ENCODE data around the gene SMC1B. TPM values are rescaled to one million over a fixed set of nuclear protein-coding genes. Genes with fewer than 3 reads are reported as not detected.
A peak's percentile ranks its signal among the peaks of the same experiment; 100 is the strongest.

Gene SMC1B
- total RNA-seq, 4 donors from 2014 or later, result not detected

GRCh38 chr22:45398214-45398613, 15.2 kb downstream of the SMC1B start:
- Histone ChIP-seq H3K36me3 (no peaks in the 10 kb centered on the region), H3K27ac (no peak overlapping the region), H3K4me1 (no peaks in the 10 kb centered on the region), H3K27me3 (no peaks in the 10 kb centered on the region), H3K9me3 (no peaks in the 10 kb centered on the region), H3K4me3 (no peak overlapping the region)
- no peak for TF ChIP-seq EP300 (IDR thresholded peaks at IDR 0.05; ENCODE audit: low read depth)
- TF ChIP-seq POLR2A (IDR thresholded peaks at IDR 0.05), result no peak
- TF ChIP-seq CTCF (IDR thresholded peaks at IDR 0.05), result no peak
- TF ChIP-seq POLR2AphosphoS5 (IDR thresholded peaks at IDR 0.05), result no peak
- in situ Hi-C loops (cut with MboI; ENCODE audit: low pct_ligation_motif_present in 1 of 4, low pct_unique_long_range_greater_than_20kb in 1 of 4, low sequenced_read_pairs in 3 of 4) (no loop called here), intact Hi-C loops (cut with DNase I; ENCODE audit: low total_unique reads) (no loop called here)
- 87% methylated on average over 13 of the region's 13 CpGs; no CpG with 5 or more reads in 1 of the 2 donors for WGBS, 2 donors (ENCODE audit: low coverage in 1 of 2)
- no peak for DNase-seq

- no peak for DNase-seq
- peak in 1 of 5 experiments; percentile 22 for TF ChIP-seq CTCF (IDR thresholded peaks at IDR 0.05)
- no peak for TF ChIP-seq POLR2AphosphoS5 (IDR thresholded peaks at IDR 0.05)
- no peak for TF ChIP-seq EP300 (IDR thresholded peaks at IDR 0.05; ENCODE audit: low read depth)
- Histone ChIP-seq H3K9me3 (no peaks in the 10 kb centered on the region), H3K4me3 (no peak overlapping the region), H3K27ac (no peak overlapping the region), H3K4me1 (no peaks in the 10 kb centered on the region), H3K36me3 (no peaks in the 10 kb centered on the region), H3K27me3 (no peaks in the 10 kb centered on the region)
- 60 to 80% methylated on average over 1 to 5 of the region's 5 CpGs for WGBS, 2 donors (ENCODE audit: low coverage in 1 of 2)
- intact Hi-C loops (cut with DNase I; ENCODE audit: low total_unique reads) (no loop called here), in situ Hi-C loops (cut with MboI; ENCODE audit: low pct_ligation_motif_present in 1 of 4, low pct_unique_long_range_greater_than_20kb in 1 of 4, low sequenced_read_pairs in 3 of 4) (no loop called here)
These were observed 15.6 kb downstream of the SMC1B start for GRCh38 chr22:45397806-45398205.

GRCh38 chr22:45389546-45389945, 23.9 kb downstream of the SMC1B start:
- WGBS, 2 donors (ENCODE audit: low coverage in 1 of 2), result 81 to 85% methylated on average over 3 of the region's 3 CpGs
- TF ChIP-seq EP300 (IDR thresholded peaks at IDR 0.05; ENCODE audit: low read depth) (no peak), CTCF (IDR thresholded peaks at IDR 0.05) (no peak), POLR2AphosphoS5 (IDR thresholded peaks at IDR 0.05) (no peak), POLR2A (IDR thresholded peaks at IDR 0.05) (no peak)
- no peaks in the 10 kb centered on the region for H3K4me1 ChIP-seq
- in situ Hi-C loops (cut with MboI; ENCODE audit: low pct_ligation_motif_present in 1 of 4, low pct_unique_long_range_greater_than_20kb in 1 of 4, low sequenced_read_pairs in 3 of 4) (no loop called here), intact Hi-C loops (cut with DNase I; ENCODE audit: low total_unique reads) (no loop called here)
- H3K4me3 ChIP-seq, result no peak overlapping the region
- DNase-seq, result no peak
- no peaks in the 10 kb centered on the region for H3K36me3 ChIP-seq
- H3K27me3 ChIP-seq, result peaks cover 14% of the 10 kb centered on the region
- no peaks in the 10 kb centered on the region for H3K9me3 ChIP-seq
- H3K27ac ChIP-seq, result no peak overlapping the region

- intact Hi-C loops (cut with DNase I; ENCODE audit: low total_unique reads), result no loop called here
- Histone ChIP-seq H3K27ac (no peak overlapping the region), H3K4me1 (no peaks in the 10 kb centered on the region), H3K4me3 (no peak overlapping the region), H3K36me3 (no peaks in the 10 kb centered on the region), H3K9me3 (no peaks in the 10 kb centered on the region), H3K27me3 (peaks cover 12% of the 10 kb centered on the region)
- 77% methylated on average over 2 of the region's 2 CpGs; no CpG with 5 or more reads in 1 of the 2 donors for WGBS, 2 donors (ENCODE audit: low coverage in 1 of 2)
- DNase-seq, result no peak
- in situ Hi-C loops (cut with MboI; ENCODE audit: low pct_ligation_motif_present in 1 of 4, low pct_unique_long_range_greater_than_20kb in 1 of 4, low sequenced_read_pairs in 3 of 4), result no loop called here
- TF ChIP-seq CTCF (IDR thresholded peaks at IDR 0.05) (no peak), POLR2AphosphoS5 (IDR thresholded peaks at IDR 0.05) (no peak), POLR2A (IDR thresholded peaks at IDR 0.05) (no peak), EP300 (IDR thresholded peaks at IDR 0.05; ENCODE audit: low read depth) (no peak)
These were observed 32.1 kb downstream of the SMC1B start for GRCh38 chr22:45381348-45381747.

All from transverse colon (tissue), 4 donors.